Right lobe of liver (tissue), 6 donors: ENCODE data around the gene PPP1CA. TPM values are rescaled to one million over a fixed set of nuclear protein-coding genes. Genes with fewer than 3 reads are reported as not detected.

Source experiments
- ATAC-seq, 4 donors: fragments of 200-7000 bp; cut with Tn5 transposase; one replicate each; pipeline ENCODE4 v1.9.1; 2020; ENCODE audit warnings: mild to moderate bottlenecking in 4 of 4, moderate library complexity in 4 of 4
- DNase-seq, 3 donors: peaks; one replicate each; pipeline ENCODE4 v3.0.0-alpha.2; 2020
- H3K27ac ChIP-seq, 3 donors: fragments of 200-600 bp; one replicate each; pipeline ENCODE4 v1.8.0; 2022
- H3K27me3 ChIP-seq, 2 donors: fragments of 200-600 bp; one replicate each; pipeline ENCODE4 v1.8.0; 2022
- H3K36me3 ChIP-seq, 4 donors: fragments of 200-600 bp; sonication (generic) in 1 of 4; one replicate each; pipeline versions ENCODE4 v1.5.1 to v1.8.0; 2017 to 2022; ENCODE audit warnings: control low read depth in 1 of 4
- H3K4me1 ChIP-seq, 4 donors: fragments of 200-600 bp; sonication (generic) in 1 of 4; one replicate each; pipeline versions ENCODE4 v1.5.1 to v1.8.0; 2017 to 2022; ENCODE audit warnings: control low read depth in 1 of 4
- H3K4me3 ChIP-seq, 3 donors: fragments of 200-600 bp; one replicate each; pipeline ENCODE4 v1.8.0; 2022
- H3K9me3 ChIP-seq, 4 donors: fragments of 200-600 bp; sonication (generic) in 1 of 4; one replicate each; pipeline versions ENCODE4 v1.5.1 to v1.8.0; 2017 to 2022; ENCODE audit warnings: control low read depth in 1 of 4
- CTCF ChIP-seq, 4 donors: fragments of 200-600 bp in 3 of 4; fragments of 450-650 bp in 1 of 4; IDR thresholded peaks; one replicate each; pipeline versions ENCODE4 v1.5.1 to v1.8.0; 2016 to 2022; ENCODE audit warnings: antibody characterized with exemption in 4 of 4, mild to moderate bottlenecking in 2 of 4
- POLR2A ChIP-seq: fragments of 450-650 bp; IDR thresholded peaks from one replicate; pipeline ENCODE4 v1.6.1; 2017; ENCODE audit warnings: antibody characterized with exemption, mild to moderate bottlenecking
- WGBS: methylation state at CpG from one replicate; pipeline ENCODE4 v1.1.6; 2018; ENCODE audit warnings: low coverage, low lambda C conversion rate; ENCODE audit not compliant: insufficient coverage; ENCODE audit errors: missing lambda C conversion rate; 5-methylcytosine and 5-hydroxymethylcytosine counted together
- intact Hi-C, 2 donors: fragments of 100-400 bp; cut with DNase I; formaldehyde crosslinking; loops; one replicate each; pipeline versions ENCODE4 v1.11.2 to v1.14.1; 2022
- total RNA-seq, 6 experiments: library from RNA; depleted of rRNA in 2 of 6; stranded (reverse); fragments of >200 nt in 2 of 6; fragmentation: NEBNext Ultra II Directional in 3 of 6; extraction: Animal tissue kit (Norgen Biotek cat#: 25700) in 3 of 6; gene quantifications; one replicate each; pipeline versions ENCODE4 v1.1.0 to v1.2.4, GENCODE V29; 2016 to 2023
- donor health status: DM: no; HTN: yes; CAD: no.
- donor health status: DM: no; HTN: no; CAD: no.
- donor health status: DM: no; HTN: no; CAD: no.
- donor health status: DM: no; HTN: yes; CAD: no.
- donor health status: DM: no; HTN: yes; CAD: no.

The PPP1CA gene
- total RNA-seq, 6 experiments from 2014 or later, result 64.2 to 102 (median 71.1) TPM

GRCh38 chr11:67352546-67353316 is 48.9 kb downstream of the PPP1CA start:
- TF ChIP-seq CTCF (IDR thresholded peaks at IDR 0.05), result no peak
- no peak for TF ChIP-seq POLR2A
- no peaks in the 10 kb centered on the region for H3K36me3 ChIP-seq
- intact Hi-C loops, result no loop called here
- DNase-seq, result peak in 2 of 3 donors; percentile 61 to 73
- H3K27me3 ChIP-seq, result no peaks in the 10 kb centered on the region
- H3K9me3 ChIP-seq, result no peaks in the 10 kb centered on the region
- H3K4me3 ChIP-seq, result peak overlapping the region; percentile 79 to 95 (median 82)
- peak; percentile 1 to 26 (median 12) for ATAC-seq
- WGBS, result 15% methylated on average over 11 of the region's 25 CpGs
- H3K27ac ChIP-seq, result peak overlapping the region; percentile 97 to 99 (median 98)
- peaks cover 2 to 40% (median 21%) of the 10 kb centered on the region in 4 donors for H3K4me1 ChIP-seq

DNA sequence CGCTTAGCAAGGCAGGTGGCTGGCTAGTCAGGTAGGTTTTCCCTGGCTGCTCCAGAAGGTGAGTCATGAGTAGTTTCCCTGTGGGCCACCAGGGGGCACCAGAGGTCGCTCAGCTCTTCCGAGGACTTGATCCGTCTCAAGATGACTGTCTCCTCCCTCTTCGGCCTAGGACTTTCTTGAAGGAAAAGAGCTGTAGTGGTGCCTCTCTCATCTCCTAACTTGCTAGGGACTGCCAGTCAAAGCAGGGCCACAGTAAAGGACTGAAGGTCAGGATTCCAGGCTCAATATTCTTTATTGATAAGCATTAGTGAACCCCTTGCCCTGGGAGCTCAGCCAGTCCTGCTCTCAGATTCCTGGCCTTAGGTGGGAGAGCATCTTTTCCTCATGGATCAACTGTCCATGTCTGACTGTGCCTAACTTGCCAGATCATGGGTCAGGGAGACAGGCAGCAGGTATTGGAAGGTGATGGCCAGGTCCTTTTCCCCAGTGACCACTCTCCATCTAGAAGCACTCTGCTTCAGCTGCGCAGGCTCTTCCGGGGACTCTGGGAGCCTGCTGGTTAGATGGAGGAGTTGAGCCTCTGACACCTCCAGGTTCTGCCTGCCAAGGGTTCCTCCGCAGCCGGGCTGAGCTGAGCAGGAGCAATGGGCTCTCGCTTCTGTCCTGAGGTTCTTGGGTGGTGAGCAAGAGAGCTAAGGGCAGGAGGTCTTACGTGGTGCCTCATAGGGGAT is 50.2 kb downstream of the PPP1CA start:
- Histone ChIP-seq H3K27ac (peak overlapping the region in 2 of 3 donors; percentile 18 to 22), H3K4me3 (peak overlapping the region in 1 of 3 donors; percentile 79), H3K4me1 (peaks cover 2 to 40% (median 21%) of the 10 kb centered on the region in 4 donors), H3K36me3 (no peaks in the 10 kb centered on the region), H3K27me3 (no peaks in the 10 kb centered on the region), H3K9me3 (no peaks in the 10 kb centered on the region)
- ATAC-seq (peak in 2 of 4 donors; percentile 6 to 14), DNase-seq (peak in 1 of 3 donors; percentile 43)
- WGBS, result 100% methylated on average over 4 of the region's 11 CpGs
- no peak for TF ChIP-seq POLR2A
- TF ChIP-seq CTCF (IDR thresholded peaks at IDR 0.05), result peak; percentile 83 to 96 (median 94)
- intact Hi-C loops, result no loop called here

DNA sequence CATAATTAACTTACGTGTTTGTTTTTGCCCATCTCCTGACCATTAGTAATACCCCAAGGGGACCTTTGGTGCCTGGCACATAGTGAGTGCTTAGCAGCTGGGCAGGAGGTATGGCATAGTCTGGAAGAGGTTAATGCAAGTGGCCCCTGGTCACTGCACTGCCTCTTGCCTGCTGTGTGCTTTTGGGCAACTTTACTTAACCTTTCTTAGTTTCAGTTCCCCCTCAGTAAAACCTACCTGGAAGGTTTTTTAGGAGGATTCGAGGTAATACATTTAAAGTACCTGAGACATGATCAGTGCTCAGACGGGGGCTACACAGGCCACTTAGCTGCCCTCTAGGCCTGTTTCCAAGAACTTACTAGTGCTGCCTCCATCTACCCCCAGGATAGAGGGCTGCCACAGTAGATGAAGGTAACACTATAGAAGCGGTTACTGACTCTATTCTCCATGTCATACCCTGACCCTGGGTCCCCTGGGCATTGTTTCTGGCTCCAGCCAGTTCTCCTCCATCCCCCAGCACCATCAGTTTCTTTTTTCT is 51.7 kb downstream of the PPP1CA start:
- TF ChIP-seq POLR2A, result no peak
- TF ChIP-seq CTCF (IDR thresholded peaks at IDR 0.05), result no peak
- Histone ChIP-seq H3K36me3 (no peaks in the 10 kb centered on the region), H3K4me3 (no peak overlapping the region), H3K9me3 (no peaks in the 10 kb centered on the region), H3K27ac (no peak overlapping the region), H3K4me1 (peaks cover 0 to 31% (median 16%) of the 10 kb centered on the region in 4 donors), H3K27me3 (no peaks in the 10 kb centered on the region)
- no peak for ATAC-seq
- intact Hi-C loops, result loop anchor here in 1 of 2 donors (5.0 kb wide), 1 partner anchor 32 kb away; no protein-coding TSS in a partner anchor
- WGBS, result 86% methylated on average over 1 of the region's 4 CpGs
- DNase-seq, result no peak

DNA sequence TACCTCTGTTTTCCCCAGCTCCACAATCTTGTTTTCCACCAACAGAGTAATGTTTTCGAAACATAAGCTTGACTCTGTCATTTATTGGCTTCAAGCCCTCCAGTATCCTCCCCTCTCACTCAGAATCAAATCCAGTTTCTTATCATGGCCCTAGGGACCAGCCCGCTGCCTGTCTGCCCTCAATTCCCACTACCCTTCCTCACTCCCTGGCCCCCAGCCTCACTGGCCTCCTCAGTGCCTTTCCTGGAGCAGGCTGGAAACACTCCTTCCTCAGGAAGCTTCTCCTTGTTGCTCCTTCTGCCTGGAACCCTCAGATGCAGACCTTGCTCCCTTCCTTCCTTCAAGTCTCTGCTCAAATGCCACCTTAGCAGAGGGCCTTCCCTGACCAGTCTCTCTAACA is 52.2 kb downstream of the PPP1CA start:
- H3K4me3 ChIP-seq, result no peak overlapping the region
- no peak overlapping the region for H3K27ac ChIP-seq
- WGBS, result 80% methylated on average over 2 of the region's 2 CpGs
- intact Hi-C loops, result loop anchor here in 1 of 2 donors (5.0 kb wide), 1 partner anchor 33 kb away; no protein-coding TSS in a partner anchor
- peaks cover 0 to 25% (median 13%) of the 10 kb centered on the region in 4 donors for H3K4me1 ChIP-seq
- no peaks in the 10 kb centered on the region for H3K9me3 ChIP-seq
- ATAC-seq, result no peak
- no peaks in the 10 kb centered on the region for H3K27me3 ChIP-seq
- no peak for DNase-seq
- no peak for TF ChIP-seq POLR2A
- no peak for TF ChIP-seq CTCF (IDR thresholded peaks at IDR 0.05)
- no peaks in the 10 kb centered on the region for H3K36me3 ChIP-seq
